B cell (primary cell): ENCODE results near the gene FSTL3. TPM values are rescaled to one million over a fixed set of nuclear protein-coding genes. Genes with fewer than 3 reads are reported as not detected.

Source experiments
- ATAC-seq: fragments of 200-7000 bp; cut with Tn5 transposase; one replicate; pipeline ENCODE4 v1.10.0; 2021; ENCODE audit warnings: low read depth, mild to moderate bottlenecking, moderate number of reproducible peaks, moderate library complexity
- CTCF ChIA-PET: fragments of 350-600 bp; sonication (Branson Sonifier 250); formaldehyde crosslinking; loops from one replicate; lab custom pipeline; 2021; ENCODE audit warnings: antibody characterized with exemption, inconsistent platforms; lab: Charles Lee
- POLR2A ChIA-PET: fragments of 350-600 bp; sonication (Branson Sonifier 250); formaldehyde crosslinking; loops from one replicate; lab custom pipeline; 2021; ENCODE audit warnings: antibody characterized with exemption; lab: Charles Lee
- DNase-seq: peaks from one replicate; pipeline ENCODE4 v3.0.0; 2013
- H2AFZ ChIP-seq: 2 replicates; pipeline ENCODE4 v1.6.1; 2012; ENCODE audit warnings: mild to moderate bottlenecking, low read depth, low read length; ENCODE audit not compliant: insufficient read depth, poor library complexity, severe bottlenecking
- H3K27ac ChIP-seq, 2 donors: 1 replicate in 1 of 2; 2 replicates in 1 of 2; pipeline ENCODE4 v1.5.1; 2012 to 2013; ENCODE audit warnings: low read length in 2 of 2, mild to moderate bottlenecking in 2 of 2, moderate library complexity in 1 of 2
- H3K27me3 ChIP-seq, 4 experiments: fragments of 200-600 bp in 1 of 4; sonication (generic) in 1 of 4; replicated peaks in 1 of 4; 1 replicate in 2 of 4; 2 replicates in 2 of 4; pipeline versions ENCODE4 v1.6.1 to v1.7.0; 2013 to 2016; ENCODE audit warnings: low read length in 3 of 4, mild to moderate bottlenecking in 2 of 4, mixed read lengths in 1 of 4, moderate library complexity in 1 of 4; ENCODE audit not compliant: insufficient read depth in 4 of 4, control insufficient read depth in 3 of 4; ENCODE audit errors: control extremely low read depth in 1 of 4
- H3K36me3 ChIP-seq, 2 experiments: replicated peaks in 1 of 2; 1 replicate in 1 of 2; 2 replicates in 1 of 2; pipeline versions ENCODE4 v1.6.1 to v1.7.1; 2013; ENCODE audit warnings: low read length in 1 of 2; ENCODE audit not compliant: insufficient read depth in 2 of 2, control insufficient read depth in 1 of 2; ENCODE audit errors: control extremely low read depth in 1 of 2, extremely low read depth in 1 of 2
- H3K4me1 ChIP-seq, 2 donors: fragments of 200-600 bp in 1 of 2; sonication (generic) in 1 of 2; 1 replicate in 1 of 2; 2 replicates in 1 of 2; pipeline versions ENCODE4 v1.5.1 to v1.6.1; 2013 to 2017; ENCODE audit warnings: low read length in 2 of 2; ENCODE audit not compliant: control insufficient read depth in 2 of 2, insufficient read depth in 2 of 2
- H3K4me2 ChIP-seq: replicated peaks from 2 replicates; pipeline ENCODE3; 2012; ENCODE audit warnings: mild to moderate bottlenecking, low read depth, low read length; ENCODE audit not compliant: poor library complexity, severe bottlenecking
- H3K4me3 ChIP-seq, 5 experiments: fragments of 200-600 bp in 1 of 5; sonication (generic) in 1 of 5; 1 replicate in 3 of 5; 2 replicates in 2 of 5; pipeline versions ENCODE4 v1.5.1 to v1.7.0; 2011 to 2016; ENCODE audit warnings: low read length in 4 of 5, mild to moderate bottlenecking in 4 of 5, low read depth in 2 of 5, control low read depth in 1 of 5, moderate library complexity in 1 of 5; ENCODE audit not compliant: insufficient read depth in 1 of 5; ENCODE audit errors: control extremely low read depth in 1 of 5, extremely low read depth in 1 of 5
- H3K79me2 ChIP-seq: fragments of 200-600 bp; sonication (generic); one replicate; pipeline ENCODE4 v1.6.0; 2016; ENCODE audit warnings: low read length; ENCODE audit not compliant: control insufficient read depth, insufficient read depth
- H3K9ac ChIP-seq: fragments of 200-600 bp; sonication (generic); 2 replicates; pipeline ENCODE4 v1.6.1; 2017; ENCODE audit warnings: mild to moderate bottlenecking, low read length, moderate library complexity
- H3K9me3 ChIP-seq, 3 donors: one replicate each; pipeline versions ENCODE4 v1.6.1 to v1.7.1; 2013; ENCODE audit warnings: low read length in 2 of 3; ENCODE audit not compliant: control insufficient read depth in 2 of 3, insufficient read depth in 1 of 3; ENCODE audit errors: control extremely low read depth in 1 of 3
- H4K20me1 ChIP-seq: 2 replicates; pipeline ENCODE4 v1.6.0; 2012; ENCODE audit warnings: mild to moderate bottlenecking, low read length; ENCODE audit not compliant: insufficient read depth, control insufficient read depth, poor library complexity, severe bottlenecking
- H3K27ac Mint-ChIP-seq: one replicate; pipeline ENCODE4 v1.8.0; 2021; ENCODE audit warnings: mixed read lengths
- H3K27me3 Mint-ChIP-seq: one replicate; pipeline ENCODE4 v1.8.0; 2021; ENCODE audit warnings: mixed read lengths
- H3K4me1 Mint-ChIP-seq: one replicate; pipeline ENCODE4 v1.8.0; 2021; ENCODE audit warnings: mixed read lengths
- H3K4me3 Mint-ChIP-seq: one replicate; pipeline ENCODE4 v1.8.0; 2021; ENCODE audit warnings: mixed read lengths
- H3K9me3 Mint-ChIP-seq: one replicate; pipeline ENCODE4 v1.8.0; 2022; ENCODE audit warnings: mixed read lengths; ENCODE audit not compliant: insufficient read depth
- CTCF ChIP-seq: fragments of 200-600 bp; IDR thresholded peaks from one replicate; pipeline ENCODE4 v1.8.0; 2022; ENCODE audit warnings: antibody characterized with exemption, mild to moderate bottlenecking
- EZH2 ChIP-seq: IDR thresholded peaks from 2 replicates; pipeline ENCODE4 v1.6.1; 2012; ENCODE audit warnings: borderline replicate concordance, low read depth, mild to moderate bottlenecking, moderate library complexity, low read length; ENCODE audit not compliant: insufficient read depth, poor library complexity, severe bottlenecking
- WGBS: methylation state at CpG from one replicate; pipeline ENCODE4 v1.1.5; 2013; ENCODE audit warnings: missing lambda C conversion rate; ENCODE audit not compliant: insufficient coverage; 5-methylcytosine and 5-hydroxymethylcytosine counted together
- intact Hi-C: fragments of 100-400 bp; cut with micrococcal nuclease; formaldehyde crosslinking; loops from one replicate; pipeline ENCODE4 v1.10.0; 2022
- polyA plus RNA-seq: library from polyadenylated mRNA; depleted of rRNA; stranded (reverse); fragments of >200 nt; gene quantifications from 2 replicates; pipeline ENCODE4 v1.2.3, GENCODE V29; 2012
- total RNA-seq, 2 donors: library from RNA; stranded (reverse); fragments of 120-200 nt in 1 of 2; gene quantifications; 1 replicate in 1 of 2; 2 replicates in 1 of 2; pipeline versions ENCODE4 v1.2.3 to v1.2.4, GENCODE V29; 2013 to 2022

FSTL3 gene
- total and polyA plus RNA-seq, 2 donors (not counting 1 experiment from before 2014, with no cell fraction given), result 2.6 to 5.8 TPM

GRCh38 chr19:633068-633785 is 43.0 kb upstream of the FSTL3 start, which contains the start of gene POLRMT:
Gene POLRMT (minus strand): TSS chr19:633537. CDS start chr19:633512, 25 bp downstream.
- H3K27me3 ChIP-seq, result peaks cover 0 to 2% (median 0%) of the 10 kb centered on the region in 4 experiments

More at GRCh38 chr19:633068-633785, 43.0 kb upstream of the FSTL3 start, which contains the start of gene POLRMT:
- Mint-ChIP-seq H3K4me3 (peak within 1 kb of the TSS; percentile 91), H3K27me3 (no peaks in the 10 kb centered on the region), H3K9me3 (no peaks in the 10 kb centered on the region), H3K27ac (peak within 1 kb of the TSS; percentile 89), H3K4me1 (peaks cover 34% of the 10 kb centered on the region)
- H3K27ac ChIP-seq, result peak within 1 kb of the TSS; percentile 52 to 75
- H4K20me1 ChIP-seq, result peaks cover 40% of the 10 kb centered on the region
- POLR2A ChIA-PET, result interaction anchor here (0.6 to 2.6 kb wide), 5 partner anchors 8 to 1031 kb away, joined by 3 to 20 read pairs (median 5); partner anchors contain the start of gene RNF126
- H2AFZ ChIP-seq, result peak within 1 kb of the TSS; percentile 87
- no peaks in the 10 kb centered on the region for H3K9me3 ChIP-seq
- peak within 1 kb of the TSS; percentile 72 to 93 (median 81) for H3K4me3 ChIP-seq
- under 1% methylated on average over 67 of the region's 67 CpGs for WGBS
- TF ChIP-seq EZH2 (no peak), CTCF (no peak)
- intact Hi-C loops, result loop anchor here (1.0 to 2.0 kb wide), 3 partner anchors 30 to 61 kb away; partner anchors contain the start of genes BSG and RNF126
- peaks cover 0 to 18% of the 10 kb centered on the region in 2 experiments for H3K36me3 ChIP-seq
- DNase-seq, result peak; percentile 99
- ATAC-seq, result peak; percentile 96
- H3K79me2 ChIP-seq, result peaks cover 56% of the 10 kb centered on the region
- H3K9ac ChIP-seq, result peak within 1 kb of the TSS; percentile 79
- peaks cover 14 to 41% of the 10 kb centered on the region in 2 donors for H3K4me1 ChIP-seq
- H3K4me2 ChIP-seq, result peak within 1 kb of the TSS; percentile 90
- CTCF ChIA-PET, result interaction anchor here (0.7 to 1.0 kb wide), 2 partner anchors 27 to 210 kb away, joined by 3 to 5 read pairs; no protein-coding TSS in a partner anchor
